Superior temporal gyrus (tissue), 1 donor: ENCODE data around the gene DOCK2.
"Not testable (repeated sequence)": the region's sequence is repeated elsewhere in the genome, so short reads cannot be mapped to it uniquely, and the experiment has no call there.

Source experiments
- DNase-seq: peaks from one replicate; pipeline ENCODE4 v3.0.0-alpha.2; 2016; ENCODE audit errors: extremely low spot score

DOCK2 gene

DNA sequence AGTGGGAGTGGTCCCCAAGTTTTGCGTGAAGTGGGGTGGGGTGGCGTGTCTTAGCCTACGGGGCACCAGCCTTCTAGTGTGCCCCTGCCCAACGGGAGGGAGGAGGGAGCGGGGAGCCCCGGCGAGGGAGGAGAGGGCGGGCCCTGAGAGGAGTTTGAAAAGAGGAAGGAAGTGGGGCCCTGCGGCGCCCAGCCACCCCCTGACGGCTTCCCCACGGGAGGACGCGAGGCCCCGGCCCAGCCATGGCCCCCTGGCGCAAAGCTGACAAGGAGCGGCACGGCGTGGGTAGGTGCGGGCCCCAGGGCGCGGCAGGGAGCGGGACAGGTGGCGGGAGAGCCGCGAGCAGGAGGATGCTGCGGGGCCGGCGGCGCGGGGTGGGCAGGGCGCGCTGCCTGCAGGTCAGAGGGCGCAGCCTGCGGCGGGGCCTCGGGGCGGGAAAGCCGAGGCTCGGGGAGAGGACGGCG lies at the start of gene DOCK2:
TSS of gene DOCK2 (plus strand) at position 191 of the 464 bp plus-strand sequence. CDS start at position 243, 52 bp downstream.
- no peak for DNase-seq

DNA sequence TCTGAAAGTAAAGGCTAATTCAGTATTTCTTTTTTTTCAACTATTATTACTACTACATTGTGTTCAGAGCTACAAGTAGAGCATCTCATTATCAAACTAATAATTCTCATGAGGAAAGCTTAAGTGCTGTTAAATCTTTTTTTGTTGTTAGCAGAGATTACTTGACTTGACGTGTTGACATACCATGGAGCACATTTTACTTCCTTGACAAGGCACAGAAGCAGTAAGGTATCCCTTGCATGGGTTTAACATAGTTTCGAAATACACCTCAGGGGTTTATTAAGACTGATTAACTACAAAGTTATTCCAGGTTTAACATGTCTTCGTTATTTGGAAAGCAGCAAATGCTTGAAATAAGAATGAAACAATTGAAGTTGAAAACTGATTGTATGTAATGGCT lies 46.5 kb upstream of the DOCK2 start:
- DNase-seq, result no peak

DNA sequence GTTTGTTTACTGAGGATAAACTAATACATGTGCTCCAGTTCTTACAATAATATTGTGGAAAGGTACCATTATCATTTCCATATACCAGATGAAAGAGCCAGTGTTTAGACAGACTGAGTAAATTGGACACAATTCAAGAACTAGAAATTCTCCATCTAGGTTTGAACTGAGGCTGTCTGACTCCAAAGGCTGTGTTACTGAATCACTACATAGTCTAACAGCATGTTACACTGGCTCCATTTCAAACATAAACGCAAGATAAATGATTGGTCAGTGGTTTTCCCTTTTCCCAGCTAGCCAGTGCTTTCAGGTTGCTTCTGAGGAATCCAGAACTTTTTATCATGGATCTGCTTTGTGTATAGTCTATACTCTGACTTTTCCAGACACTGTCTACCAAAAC lies 45.4 kb upstream of the DOCK2 start:
- no peak for DNase-seq

DNA sequence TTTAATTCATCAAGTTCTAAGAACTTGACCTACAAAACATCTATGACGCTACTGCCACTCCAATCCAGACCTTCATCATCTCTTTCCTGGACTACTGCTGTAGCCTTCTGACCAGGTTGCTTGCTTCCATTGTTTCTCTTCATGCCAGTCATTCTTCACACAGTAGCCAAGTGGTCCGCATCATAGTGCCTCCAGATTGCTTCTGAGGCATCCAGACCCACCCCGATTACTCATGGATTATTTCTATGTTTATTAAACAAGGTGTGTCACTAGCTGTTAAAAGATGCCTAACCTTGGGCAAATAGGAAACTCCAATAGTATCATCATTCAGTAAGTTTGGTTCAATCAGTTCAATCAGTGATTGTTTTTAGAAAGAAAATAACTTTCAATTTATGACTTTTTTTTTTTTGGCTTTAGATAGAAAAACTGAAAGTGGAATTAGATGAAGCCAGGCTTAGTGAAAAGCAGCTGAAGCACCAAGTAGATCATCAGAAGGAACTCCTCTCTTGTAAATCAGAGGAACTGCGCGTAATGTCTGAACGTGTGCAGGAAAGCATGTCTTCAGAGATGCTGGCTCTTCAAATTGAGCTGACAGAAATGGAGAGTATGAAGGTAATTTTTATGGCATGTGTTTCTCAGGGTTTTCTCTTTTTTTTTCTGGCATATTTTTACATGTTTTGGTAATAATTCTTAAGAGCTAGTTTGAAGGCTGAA lies 44.0 kb upstream of the DOCK2 start:
- DNase-seq, result no peak

DNA sequence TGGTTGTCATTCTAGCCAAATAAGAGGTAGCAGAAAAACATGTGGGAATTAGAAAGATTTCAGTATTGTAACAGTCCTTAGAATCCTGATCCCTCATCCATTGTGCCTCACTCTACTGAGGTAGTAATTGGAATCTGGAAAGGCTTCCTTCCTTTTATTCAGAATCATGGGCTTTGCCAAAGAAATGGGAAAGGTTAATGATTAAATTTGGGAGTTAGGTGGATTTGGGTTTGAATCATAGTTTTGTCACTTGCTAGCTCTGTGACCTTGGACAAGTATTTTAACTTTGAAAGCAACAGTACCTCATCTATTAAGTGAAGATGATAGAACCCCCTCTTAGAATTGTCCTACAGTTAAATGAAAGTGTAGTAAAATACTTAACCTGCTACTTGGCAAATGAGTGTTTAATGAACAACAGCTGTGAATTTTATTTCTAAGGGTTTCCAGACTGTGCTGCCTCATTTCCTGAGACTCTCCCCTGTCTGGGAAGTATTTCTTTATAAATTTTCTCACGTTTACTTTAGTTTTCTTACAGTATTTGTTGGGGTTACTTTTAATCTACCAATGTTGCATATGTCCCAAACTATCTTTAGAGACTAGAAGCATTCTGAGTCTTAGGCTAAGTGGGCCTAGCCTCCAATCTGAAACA lies 41.8 kb upstream of the DOCK2 start:
- DNase-seq, result no peak

DNA sequence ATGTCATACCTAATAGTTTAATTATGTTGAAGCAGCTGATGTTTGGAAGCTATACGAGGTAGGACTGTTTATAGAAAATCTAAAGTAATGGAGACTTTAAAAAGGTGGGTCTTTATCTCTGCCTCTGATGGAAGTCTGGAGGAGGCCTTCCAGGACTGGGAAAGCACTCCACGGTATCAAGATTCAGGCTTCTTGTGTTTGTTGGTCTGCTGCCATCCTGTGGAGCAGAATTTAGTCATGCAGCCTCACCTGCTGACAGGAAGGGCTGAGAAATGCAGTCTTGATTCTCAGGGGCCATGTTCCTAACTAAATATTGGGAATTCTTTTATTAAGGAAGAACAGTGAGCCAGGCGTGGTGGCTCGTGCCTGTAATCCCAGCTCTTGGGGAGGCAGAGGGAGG lies 37.6 kb upstream of the DOCK2 start:
- no peak for DNase-seq

DNA sequence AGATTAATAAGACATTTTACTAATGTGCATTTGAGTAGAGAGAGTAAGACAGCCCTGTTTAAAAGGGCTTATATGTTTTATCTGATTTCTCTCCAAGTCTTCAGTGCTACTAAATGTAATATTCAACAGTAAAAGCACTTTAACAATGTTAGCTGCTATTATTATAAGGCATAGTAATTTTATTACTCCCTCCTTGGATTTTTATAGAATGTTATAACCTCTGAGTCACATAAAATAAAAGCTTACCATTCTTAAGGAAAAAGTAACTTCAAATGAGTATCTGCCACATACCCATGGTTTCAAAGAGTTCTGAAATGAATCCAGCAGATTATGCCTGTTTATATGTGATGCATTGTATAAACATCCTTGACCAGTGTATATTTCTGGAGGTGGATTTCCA lies 34.5 kb upstream of the DOCK2 start:
- DNase-seq, result no peak

DNA sequence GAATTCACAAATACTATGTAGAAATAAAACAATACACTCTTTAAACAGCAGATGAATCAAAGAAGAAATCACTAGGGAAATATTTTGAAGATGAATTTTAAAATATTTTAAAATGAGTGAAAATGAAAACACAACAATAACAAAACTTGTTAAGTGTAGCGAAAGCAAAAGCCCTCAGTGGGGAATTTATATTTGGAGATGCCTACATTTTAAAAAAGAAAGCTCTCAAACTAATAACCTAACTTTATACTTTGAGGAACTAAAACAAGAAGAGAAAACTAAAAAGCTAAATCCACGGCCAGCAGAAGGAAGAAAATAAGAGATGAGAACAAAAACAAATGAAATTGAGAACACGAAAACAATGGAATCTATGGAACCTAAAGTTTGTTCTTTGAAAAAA lies 30.8 kb upstream of the DOCK2 start:
- no peak for DNase-seq

DNA sequence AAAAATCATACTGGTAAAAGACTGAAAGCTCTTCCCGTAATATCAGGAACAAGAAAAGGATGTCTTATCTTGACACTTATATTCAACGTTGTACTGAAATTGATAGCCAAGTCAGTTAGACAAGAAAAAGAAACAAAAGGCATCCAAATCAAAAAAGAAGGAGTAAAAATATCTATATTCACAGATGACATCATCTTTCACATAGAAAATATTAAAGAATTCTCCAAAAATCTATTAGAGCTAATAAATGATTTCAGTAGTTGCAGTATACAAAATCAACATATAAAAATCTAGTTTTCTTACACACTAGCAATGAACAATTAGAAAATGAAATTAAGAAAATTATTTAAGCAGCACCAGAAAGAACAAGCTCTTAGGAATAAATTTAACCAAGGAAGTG lies 29.2 kb upstream of the DOCK2 start:
- no peak for DNase-seq

DNA sequence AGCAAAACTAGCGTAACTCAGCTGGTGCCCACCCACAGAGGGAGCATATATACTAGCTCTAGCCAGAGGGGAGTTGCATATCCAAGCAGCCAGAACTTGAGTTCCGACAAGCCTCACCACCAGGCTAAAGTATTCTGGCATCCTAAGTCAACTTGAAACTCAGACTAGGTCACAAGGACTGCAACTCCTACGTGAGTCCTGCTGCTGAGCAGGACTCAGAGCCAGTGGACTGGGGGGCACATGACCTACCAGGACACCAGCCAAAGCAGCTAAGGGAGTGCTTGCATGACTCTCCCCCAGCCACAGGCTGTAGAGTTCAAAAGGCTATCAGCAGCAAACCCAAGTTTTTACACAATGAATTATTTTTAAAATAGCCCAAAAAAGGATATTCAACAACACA lies 27.4 kb upstream of the DOCK2 start:
- no peak for DNase-seq

DNA sequence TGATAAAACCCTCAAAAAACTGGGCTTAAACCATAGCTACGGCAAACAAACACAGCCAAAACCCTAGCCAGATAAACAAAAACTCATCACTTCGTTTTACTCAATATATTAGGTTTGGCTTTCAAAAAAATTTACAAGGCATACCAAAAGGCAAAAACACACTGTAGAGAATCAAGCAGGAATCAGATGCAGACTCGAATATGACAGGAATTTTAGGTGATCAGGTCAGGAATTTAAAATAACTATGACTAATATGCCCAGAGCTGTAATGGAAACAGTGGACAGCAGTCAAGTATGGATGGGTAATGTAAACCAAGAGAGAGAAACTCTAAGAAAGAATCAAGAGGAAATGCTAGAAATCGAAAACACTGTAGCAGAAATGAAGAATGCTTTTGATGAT lies 26.5 kb upstream of the DOCK2 start:
- DNase-seq, result no peak

DNA sequence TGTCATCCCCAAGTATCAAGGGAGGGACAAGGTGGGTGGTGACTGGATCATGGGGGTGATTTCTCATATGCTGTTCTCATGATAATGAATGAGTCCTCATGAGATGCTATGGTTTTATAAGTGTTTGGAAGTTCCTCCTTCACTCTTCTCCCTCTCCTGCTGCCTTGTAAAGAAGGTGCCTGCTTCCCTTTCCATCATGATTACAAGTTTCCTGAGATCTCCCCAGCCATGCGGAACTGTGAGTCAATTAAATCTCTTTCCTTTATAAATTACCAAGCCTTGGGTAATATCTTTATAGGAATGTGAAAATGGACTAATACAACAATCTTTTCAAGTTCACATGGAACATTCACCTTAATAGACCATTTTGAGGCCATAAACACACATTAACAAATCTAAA lies 21.5 kb upstream of the DOCK2 start:
- no peak for DNase-seq

DNA sequence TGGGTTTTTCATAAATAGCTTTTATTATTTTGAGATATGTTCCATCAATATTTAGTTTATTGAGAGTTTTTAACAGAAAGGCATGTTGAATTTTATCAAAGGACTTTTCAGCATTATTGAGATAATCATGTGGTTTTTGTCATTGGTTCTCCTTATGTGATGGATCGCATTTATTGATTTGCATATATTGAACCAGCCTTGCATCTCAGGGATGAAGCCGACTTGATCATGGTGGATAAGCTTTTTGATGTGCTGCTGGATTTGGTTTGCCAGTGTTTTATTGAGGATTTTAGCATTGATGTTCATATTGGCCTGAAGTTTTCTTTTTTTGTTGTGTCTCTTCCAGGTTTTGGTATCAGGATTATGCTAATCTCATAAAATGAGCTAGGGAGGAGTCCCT lies 12.8 kb upstream of the DOCK2 start:
- not testable (repeated sequence) for DNase-seq

DNA sequence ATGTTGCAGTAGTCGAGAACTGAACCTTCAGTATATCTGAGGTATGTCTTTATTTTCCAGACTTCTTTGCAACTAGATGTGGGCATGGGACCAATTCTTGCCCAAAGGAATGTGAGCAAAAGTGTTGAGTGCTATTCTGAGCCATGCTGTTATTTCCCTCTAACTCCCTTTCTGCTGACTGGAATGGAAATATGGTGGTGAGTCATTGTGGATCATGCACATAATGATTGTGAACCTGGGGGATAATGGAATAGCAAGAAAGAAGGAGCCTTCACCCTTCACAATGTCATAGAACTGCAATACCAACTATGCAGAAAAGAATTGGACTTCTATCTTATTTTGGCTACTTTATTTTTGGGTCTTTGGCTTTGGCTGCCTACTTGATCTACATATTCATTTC lies 10.3 kb upstream of the DOCK2 start:
- peak; percentile 22 for DNase-seq

DNA sequence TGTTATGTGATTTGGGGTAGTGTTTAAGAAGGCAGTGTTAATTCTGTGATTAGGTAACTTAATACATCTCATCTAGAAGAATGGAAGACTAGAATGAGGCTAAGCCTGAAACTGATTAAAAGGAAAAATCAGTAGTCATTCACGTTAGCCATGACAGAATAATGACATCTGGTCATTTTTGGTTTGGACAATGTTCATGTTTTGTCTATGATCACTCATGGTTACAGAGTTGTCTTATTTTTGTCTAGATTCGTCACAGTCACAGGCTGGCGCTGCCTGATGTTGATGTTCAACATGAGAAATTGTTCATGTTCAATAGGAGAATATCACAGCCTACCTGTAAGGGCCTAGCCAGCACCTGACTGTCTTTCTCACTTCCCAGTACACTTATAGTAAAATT lies 9.5 kb upstream of the DOCK2 start:
- no peak for DNase-seq

DNA sequence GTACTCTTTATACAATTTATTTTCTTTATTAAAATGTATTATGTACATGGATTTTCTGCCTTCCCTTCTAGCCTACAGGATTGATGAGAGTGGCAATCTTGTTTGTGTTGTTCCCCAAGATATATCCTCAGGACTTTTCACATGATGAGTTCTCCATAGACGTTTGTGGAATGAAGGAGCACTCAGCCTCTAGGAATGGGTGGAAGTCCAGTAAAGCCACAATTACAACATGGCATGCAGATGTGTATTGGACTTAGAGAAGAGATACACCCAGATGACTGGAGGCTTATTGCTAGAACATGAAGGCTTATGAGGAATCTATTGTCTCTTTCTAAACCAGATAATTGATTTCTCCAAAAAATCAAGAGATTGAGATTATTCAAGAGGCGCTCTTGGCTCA lies 8.2 kb upstream of the DOCK2 start:
- no peak for DNase-seq

DNA sequence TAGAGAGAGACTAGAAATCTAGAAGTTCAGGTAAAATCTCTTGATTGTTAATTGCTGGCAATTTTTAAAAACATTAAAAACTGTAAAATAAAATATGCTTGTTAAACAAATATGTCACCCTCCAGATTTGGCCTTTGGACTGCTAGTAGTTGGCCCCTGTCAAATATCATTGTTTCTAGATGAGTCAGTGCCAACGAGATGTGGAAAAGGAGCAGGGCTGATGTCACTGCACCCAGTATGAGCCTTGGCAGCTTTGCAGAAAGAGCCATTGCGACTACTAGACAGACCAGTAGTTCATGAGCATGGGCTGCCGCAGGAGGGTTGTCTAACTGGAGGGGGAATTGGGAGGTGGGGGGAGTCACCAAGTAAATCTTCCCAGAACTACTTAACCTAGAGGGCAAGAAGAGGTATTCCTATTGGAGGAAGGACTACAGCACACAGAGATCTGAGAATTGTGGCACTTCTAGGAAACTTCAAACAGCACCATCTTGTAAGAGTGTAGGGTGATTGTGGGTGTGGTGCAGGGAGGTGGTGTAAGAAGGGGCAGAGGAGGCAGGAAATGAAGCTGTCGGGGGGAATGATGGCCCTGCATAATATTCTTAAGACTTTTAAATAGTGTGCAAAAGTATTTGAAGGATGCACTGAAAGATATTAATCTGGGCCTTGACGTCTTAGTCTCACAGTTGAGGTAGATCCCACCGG lies 7.1 kb upstream of the DOCK2 start:
- DNase-seq, result no peak

DNA sequence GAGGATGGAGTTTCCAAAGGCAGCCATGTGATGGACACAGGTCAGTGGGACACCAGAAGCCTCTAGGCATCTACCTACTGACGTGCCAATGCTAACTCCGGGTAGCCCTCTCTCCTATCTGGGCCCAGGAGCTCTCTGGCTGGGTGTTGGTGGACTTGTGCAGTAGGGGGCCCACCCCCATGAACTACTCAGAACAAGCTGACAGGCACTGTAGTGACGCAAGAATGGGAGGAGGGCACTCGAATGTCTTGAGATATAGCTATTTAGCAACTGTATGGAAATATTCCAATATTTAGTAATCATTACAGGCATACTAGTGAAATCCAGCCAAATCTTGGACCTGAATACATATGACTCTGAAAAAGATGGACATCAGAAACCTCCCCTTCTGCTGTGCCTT lies 5.7 kb upstream of the DOCK2 start:
- no peak for DNase-seq

DNA sequence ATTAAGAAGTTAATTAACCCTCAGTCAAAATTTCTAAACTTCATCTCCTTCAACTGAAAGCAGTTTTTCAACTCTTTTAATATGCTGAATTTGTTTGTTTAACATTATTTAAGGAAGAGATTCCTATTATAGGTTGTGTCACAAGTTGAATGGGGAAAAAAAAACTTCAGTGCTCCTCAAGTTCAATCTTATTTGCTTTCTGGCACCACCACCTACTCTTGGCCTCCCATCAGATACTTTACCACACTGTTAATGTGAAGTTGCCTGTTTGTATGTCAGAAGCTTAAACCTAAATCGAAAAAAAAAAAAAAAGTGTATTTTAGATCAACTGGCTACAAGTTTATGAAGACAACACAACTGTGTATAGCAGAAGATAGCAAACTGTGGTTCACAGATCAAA lies 4.1 kb upstream of the DOCK2 start:
- no peak for DNase-seq

DNA sequence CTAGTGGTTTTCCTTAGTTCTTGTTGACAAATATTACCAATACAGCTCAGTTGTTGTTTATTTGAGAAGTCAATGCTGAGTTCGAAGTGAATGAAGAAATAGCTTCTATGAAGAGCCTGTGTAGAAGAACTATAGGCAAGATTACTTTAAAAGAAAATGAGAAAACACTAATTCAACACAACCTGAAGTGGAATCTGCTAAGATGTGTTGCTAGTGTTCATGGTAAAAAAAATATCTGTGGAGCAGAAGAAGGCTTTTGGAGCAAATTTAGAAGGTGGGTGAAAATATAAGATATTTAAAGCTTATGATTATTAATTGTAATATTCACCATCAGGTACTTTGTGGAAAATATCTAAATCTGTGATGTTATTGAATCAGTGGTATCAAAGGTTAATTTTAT lies 2.5 kb upstream of the DOCK2 start:
- DNase-seq, result no peak

DNA sequence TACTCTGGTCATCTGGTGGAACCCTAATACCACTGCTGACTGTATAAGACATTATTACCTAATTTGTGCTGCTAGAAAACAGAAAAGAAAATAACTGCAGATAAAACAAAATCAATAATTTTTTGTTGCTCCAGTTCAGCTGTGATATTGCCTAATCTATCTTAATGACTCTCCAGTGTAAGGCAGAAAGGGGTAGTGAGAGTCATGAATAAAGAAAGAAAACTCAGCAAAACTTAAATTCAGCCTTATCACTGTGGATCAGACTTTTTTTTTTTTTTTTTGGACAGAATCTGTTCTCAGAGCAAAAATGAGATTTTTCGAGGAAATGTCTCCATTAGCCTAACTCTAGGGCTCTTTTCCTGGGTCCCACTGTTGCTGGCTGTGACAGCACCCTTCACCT lies 1.1 kb upstream of the DOCK2 start:
- no peak for DNase-seq

DNA sequence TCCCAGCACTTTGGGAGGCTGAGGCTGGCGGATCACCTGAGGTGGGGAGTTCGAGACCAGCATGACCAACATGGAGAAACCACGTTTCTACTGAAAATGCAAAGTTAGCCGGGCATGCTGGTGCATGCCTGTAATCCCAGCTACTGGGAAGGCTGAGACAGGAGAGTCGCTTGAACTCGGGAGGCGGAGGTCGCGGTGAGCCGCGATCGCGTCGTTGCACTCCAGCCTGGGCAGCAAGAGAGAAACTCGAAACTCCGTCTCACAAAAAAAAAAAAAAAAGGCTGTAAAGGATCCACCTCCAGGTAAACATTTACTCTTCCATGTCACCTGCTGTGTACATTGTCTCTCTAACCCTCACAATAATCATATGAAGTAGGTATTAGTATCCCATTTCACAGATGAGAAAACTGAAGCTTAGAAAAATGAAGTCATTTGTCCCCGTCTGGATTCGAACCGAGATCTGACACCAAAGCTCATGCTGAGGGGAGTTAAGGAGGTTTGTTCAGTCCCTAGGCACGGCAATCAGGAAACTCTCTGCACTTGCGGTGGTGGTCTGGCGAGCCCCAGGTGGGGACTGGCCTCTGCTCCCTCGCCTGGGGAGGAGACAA lies 494 bp upstream of the DOCK2 start:
- DNase-seq, result no peak
